ENCODE data around the gene SUCLA2. TPM values are rescaled to one million over a fixed set of nuclear protein-coding genes. Genes with fewer than 3 reads are reported as not detected.

The SUCLA2 gene
- total and polyA plus RNA-seq, 2 donors (not counting 1 experiment from before 2014, with no cell fraction given), result 45.7 to 64.8 TPM

DNA sequence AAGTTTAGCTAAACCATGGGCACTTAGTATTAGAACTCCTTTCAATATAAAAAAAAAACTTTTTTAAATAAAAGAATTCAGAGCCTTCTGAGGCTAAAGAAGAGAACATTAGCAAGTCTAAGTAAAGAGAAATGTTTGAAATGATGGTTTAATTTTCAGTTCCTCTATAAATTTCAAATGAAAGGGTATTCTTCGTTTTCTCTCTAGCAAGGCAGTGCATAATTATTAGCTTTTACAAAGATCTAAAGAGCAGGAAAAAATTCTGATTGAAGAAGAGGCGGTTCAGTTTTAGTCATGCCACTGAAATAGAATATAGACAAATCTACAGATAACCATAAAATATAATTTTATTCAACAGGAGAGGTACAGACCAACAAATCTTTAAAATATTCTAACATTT is 18.0 kb downstream of the SUCLA2 start:
- Histone ChIP-seq H4K20me1 (ENCODE audit: control insufficient read depth, extremely low read depth, insufficient read depth, low read length) (no peaks in the 10 kb centered on the region), H3K4me1 (ENCODE audit: control insufficient read depth, extremely low read depth, insufficient read depth, low read length) (no peaks in the 10 kb centered on the region), H2AFZ (ENCODE audit: low read length) (no peak overlapping the region), H3K27me3 (ENCODE audit: control insufficient read depth, insufficient read depth, low read length) (no peaks in the 10 kb centered on the region), H3K4me3 (replicated peaks in 1 of 4; ENCODE audit: control extremely low read depth in 1 of 4, insufficient read depth in 1 of 4, low read depth in 3 of 4, low read length in 4 of 4) (no peak overlapping the region), H3K27ac (ENCODE audit: insufficient read depth, low read length) (no peak overlapping the region), H3K79me2 (ENCODE audit: control insufficient read depth, insufficient read depth, low read length) (no peaks in the 10 kb centered on the region), H3K4me2 (ENCODE audit: extremely low read depth, insufficient read depth, low read length) (no peak overlapping the region), H3K9me3 (ENCODE audit: control insufficient read depth, insufficient read depth, low read depth, low read length) (no peaks in the 10 kb centered on the region), H3K36me3 (ENCODE audit: control insufficient read depth, insufficient read depth, low read length) (no peaks in the 10 kb centered on the region), H3K9ac (ENCODE audit: insufficient read depth, low read length) (no peak overlapping the region)
- no peak for TF ChIP-seq EZH2 (IDR thresholded peaks at IDR 0.05; ENCODE audit: low read length, missing control alignments)
- TF ChIP-seq, protein P1, sequence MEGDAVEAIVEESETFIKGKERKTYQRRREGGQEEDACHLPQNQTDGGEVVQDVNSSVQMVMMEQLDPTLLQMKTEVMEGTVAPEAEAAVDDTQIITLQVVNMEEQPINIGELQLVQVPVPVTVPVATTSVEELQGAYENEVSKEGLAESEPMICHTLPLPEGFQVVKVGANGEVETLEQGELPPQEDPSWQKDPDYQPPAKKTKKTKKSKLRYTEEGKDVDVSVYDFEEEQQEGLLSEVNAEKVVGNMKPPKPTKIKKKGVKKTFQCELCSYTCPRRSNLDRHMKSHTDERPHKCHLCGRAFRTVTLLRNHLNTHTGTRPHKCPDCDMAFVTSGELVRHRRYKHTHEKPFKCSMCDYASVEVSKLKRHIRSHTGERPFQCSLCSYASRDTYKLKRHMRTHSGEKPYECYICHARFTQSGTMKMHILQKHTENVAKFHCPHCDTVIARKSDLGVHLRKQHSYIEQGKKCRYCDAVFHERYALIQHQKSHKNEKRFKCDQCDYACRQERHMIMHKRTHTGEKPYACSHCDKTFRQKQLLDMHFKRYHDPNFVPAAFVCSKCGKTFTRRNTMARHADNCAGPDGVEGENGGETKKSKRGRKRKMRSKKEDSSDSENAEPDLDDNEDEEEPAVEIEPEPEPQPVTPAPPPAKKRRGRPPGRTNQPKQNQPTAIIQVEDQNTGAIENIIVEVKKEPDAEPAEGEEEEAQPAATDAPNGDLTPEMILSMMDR (conservative IDR thresholded peaks at IDR 0.05 in 1 of 2, IDR thresholded peaks at IDR 0.05 in 1 of 2; ENCODE audit: low read depth in 1 of 2, low read length in 2 of 2), result no peak
- DNase-seq (ENCODE audit: low read depth in 2 of 2), result no peak

DNA sequence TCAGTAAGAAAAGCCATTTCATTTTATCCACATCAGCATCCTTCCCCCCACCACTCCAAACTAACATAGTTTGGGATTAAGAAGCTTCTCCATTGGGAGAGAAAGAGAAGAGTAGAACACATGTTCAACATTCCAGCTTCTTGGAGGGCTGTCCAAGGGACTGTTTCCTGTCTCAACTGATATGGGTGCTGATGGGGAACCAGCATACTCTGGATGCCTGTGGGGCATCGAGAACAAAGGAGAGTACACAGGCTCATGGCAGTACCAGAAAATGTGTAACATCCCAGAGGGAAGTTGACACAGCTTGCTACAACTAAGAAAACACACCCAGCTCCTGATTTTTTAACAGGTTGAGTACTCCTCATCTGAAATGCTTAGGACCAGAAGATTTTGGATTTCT is 24.7 kb downstream of the SUCLA2 start:
- Histone ChIP-seq H3K79me2 (ENCODE audit: control insufficient read depth, insufficient read depth, low read length) (no peaks in the 10 kb centered on the region), H3K4me1 (ENCODE audit: control insufficient read depth, extremely low read depth, insufficient read depth, low read length) (no peaks in the 10 kb centered on the region), H3K4me3 (replicated peaks in 1 of 4; ENCODE audit: control extremely low read depth in 1 of 4, insufficient read depth in 1 of 4, low read depth in 3 of 4, low read length in 4 of 4) (no peak overlapping the region), H3K9ac (ENCODE audit: insufficient read depth, low read length) (no peak overlapping the region), H4K20me1 (ENCODE audit: control insufficient read depth, extremely low read depth, insufficient read depth, low read length) (no peaks in the 10 kb centered on the region), H3K36me3 (ENCODE audit: control insufficient read depth, insufficient read depth, low read length) (peaks cover 1% of the 10 kb centered on the region), H3K27ac (ENCODE audit: insufficient read depth, low read length) (no peak overlapping the region), H3K27me3 (ENCODE audit: control insufficient read depth, insufficient read depth, low read length) (no peaks in the 10 kb centered on the region), H2AFZ (ENCODE audit: low read length) (no peak overlapping the region), H3K9me3 (ENCODE audit: control insufficient read depth, insufficient read depth, low read depth, low read length) (no peaks in the 10 kb centered on the region), H3K4me2 (ENCODE audit: extremely low read depth, insufficient read depth, low read length) (no peak overlapping the region)
- peak in 1 of 2 donors; percentile 42 for DNase-seq (ENCODE audit: low read depth in 2 of 2)
- no peak for TF ChIP-seq EZH2 (IDR thresholded peaks at IDR 0.05; ENCODE audit: low read length, missing control alignments)
- TF ChIP-seq, protein P1 (conservative IDR thresholded peaks at IDR 0.05 in 1 of 2, IDR thresholded peaks at IDR 0.05 in 1 of 2; ENCODE audit: low read depth in 1 of 2, low read length in 2 of 2), result no peak

DNA sequence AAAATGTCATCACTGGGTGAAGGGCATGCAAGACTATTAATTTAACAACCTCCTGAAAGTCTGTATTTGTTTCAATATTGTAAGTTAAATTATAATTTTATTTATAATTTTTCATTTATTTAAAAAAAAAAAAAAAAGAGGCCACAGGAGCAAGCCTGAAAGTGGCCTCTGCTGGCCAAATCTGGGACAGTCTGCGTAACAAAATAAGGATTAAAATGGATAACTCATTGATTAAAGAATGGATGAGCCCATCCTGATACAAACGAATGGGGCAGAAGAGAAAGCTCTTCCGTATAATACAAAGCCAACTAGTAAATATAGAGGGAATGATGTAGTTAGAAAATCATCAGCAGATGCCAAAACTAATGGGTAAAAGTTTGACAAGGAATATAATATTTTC is 36.2 kb downstream of the SUCLA2 start:
- Histone ChIP-seq H3K27me3 (ENCODE audit: control insufficient read depth, insufficient read depth, low read length) (no peaks in the 10 kb centered on the region), H3K36me3 (ENCODE audit: control insufficient read depth, insufficient read depth, low read length) (no peaks in the 10 kb centered on the region), H3K9ac (ENCODE audit: insufficient read depth, low read length) (no peak overlapping the region), H4K20me1 (ENCODE audit: control insufficient read depth, extremely low read depth, insufficient read depth, low read length) (no peaks in the 10 kb centered on the region), H3K4me3 (replicated peaks in 1 of 4; ENCODE audit: control extremely low read depth in 1 of 4, insufficient read depth in 1 of 4, low read depth in 3 of 4, low read length in 4 of 4) (no peak overlapping the region), H2AFZ (ENCODE audit: low read length) (no peak overlapping the region), H3K9me3 (ENCODE audit: control insufficient read depth, insufficient read depth, low read depth, low read length) (no peaks in the 10 kb centered on the region), H3K27ac (ENCODE audit: insufficient read depth, low read length) (no peak overlapping the region), H3K4me1 (ENCODE audit: control insufficient read depth, extremely low read depth, insufficient read depth, low read length) (no peaks in the 10 kb centered on the region), H3K79me2 (ENCODE audit: control insufficient read depth, insufficient read depth, low read length) (no peaks in the 10 kb centered on the region), H3K4me2 (ENCODE audit: extremely low read depth, insufficient read depth, low read length) (no peak overlapping the region)
- no peak for TF ChIP-seq EZH2 (IDR thresholded peaks at IDR 0.05; ENCODE audit: low read length, missing control alignments)
- TF ChIP-seq, protein P1 (conservative IDR thresholded peaks at IDR 0.05 in 1 of 2, IDR thresholded peaks at IDR 0.05 in 1 of 2; ENCODE audit: low read depth in 1 of 2, low read length in 2 of 2), result no peak
- DNase-seq (ENCODE audit: low read depth in 2 of 2), result no peak
